ENCODE results near the gene POU2F1.
A peak's percentile ranks its signal among the peaks of the same experiment; 100 is the strongest.
"Not testable (repeated sequence)": the region's sequence is repeated elsewhere in the genome, so short reads cannot be mapped to it uniquely, and the experiment has no call there.

POU2F1 gene

GRCh38 chr1:167206166-167206835 lies 14.4 kb upstream of the POU2F1 start:
- DNase-seq: no peak

DNA sequence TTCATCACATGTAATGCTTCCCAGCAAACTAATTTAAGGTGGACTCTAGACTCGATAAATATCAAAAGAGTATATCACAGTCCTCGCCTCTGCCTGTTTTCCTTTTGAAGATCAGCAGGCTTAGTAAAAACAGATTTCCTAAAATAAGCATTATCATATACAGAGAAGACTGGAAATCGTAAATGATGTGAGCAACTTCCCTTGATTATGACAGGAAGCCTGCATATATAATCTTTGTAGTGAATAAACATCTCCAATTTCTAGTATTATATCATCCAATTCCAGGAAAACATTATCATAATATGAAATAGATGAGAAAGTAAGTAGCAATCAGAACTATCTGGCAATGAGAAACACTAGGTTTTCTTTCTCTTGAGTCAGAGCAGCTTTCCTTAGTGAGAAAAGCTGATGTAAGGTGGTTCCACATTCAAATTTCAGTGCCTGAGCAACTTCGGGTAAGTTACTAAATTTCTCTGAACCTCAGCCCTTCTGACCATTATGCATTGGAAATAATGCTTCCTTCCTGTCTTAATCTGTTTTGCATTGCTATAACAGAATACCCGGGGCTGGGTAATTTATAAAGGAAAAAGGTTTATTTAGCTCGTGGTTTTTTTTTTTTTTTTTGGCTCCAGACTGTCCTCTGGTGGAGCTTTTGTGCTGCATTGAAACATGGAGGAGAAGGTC lies 12.6 kb upstream of the POU2F1 start:
- no peak for DNase-seq

GRCh38 chr1:167208624-167208976 lies 12.1 kb upstream of the POU2F1 start:
- no peak for DNase-seq

DNA sequence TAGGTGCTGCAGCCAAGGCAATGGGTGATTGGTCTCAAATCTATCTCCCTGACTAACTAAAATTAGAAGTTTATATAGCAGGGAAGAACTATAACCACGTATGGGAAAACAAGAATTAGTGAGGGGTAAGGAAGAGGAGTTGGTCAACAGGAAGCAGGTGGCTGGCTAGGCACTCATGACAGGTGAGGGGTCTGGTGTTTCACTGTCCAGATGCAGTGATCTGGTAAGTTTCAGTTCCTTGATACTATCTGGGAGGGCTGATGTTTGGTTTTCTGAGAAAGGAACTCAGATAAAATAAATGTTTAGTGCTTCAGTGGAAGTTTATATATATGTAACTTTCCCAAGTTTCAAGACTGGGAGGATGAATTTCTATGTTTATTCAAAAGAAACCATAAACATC lies 11.6 kb upstream of the POU2F1 start:
- DNase-seq: no peak

DNA sequence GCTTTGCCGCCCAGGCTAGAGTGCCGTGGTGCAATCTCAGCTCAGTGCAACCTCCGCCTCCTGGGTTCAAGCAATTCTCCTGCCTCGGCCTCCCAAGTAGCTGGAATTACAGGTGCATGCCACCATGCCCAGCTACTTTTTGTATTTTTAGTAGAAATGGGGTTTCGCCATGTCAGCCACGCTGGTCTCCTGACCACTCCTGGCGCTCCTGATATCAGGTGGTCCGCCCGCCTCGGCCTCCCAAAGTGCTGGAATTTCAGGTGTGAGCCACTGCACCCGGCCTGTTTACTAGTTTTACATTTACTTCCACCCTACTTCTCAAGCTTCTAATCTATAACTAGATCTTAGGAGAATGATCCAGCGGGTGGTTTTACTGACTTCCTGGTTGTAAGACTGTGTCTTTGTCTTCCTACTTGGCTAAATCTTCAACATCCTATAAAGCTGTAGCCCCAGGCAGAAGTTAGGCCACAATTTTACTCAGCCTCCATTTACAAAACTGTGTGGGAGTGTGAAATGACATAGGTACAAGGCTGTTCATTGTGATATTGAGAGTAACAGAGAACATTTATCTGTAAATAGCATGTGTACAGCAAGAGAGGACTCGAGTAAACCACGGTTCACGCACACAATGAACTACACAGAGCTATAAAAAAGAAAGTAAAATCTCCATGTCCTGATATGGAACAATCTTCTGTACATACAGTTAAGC lies 9.6 kb upstream of the POU2F1 start:
- DNase-seq: no peak

DNA sequence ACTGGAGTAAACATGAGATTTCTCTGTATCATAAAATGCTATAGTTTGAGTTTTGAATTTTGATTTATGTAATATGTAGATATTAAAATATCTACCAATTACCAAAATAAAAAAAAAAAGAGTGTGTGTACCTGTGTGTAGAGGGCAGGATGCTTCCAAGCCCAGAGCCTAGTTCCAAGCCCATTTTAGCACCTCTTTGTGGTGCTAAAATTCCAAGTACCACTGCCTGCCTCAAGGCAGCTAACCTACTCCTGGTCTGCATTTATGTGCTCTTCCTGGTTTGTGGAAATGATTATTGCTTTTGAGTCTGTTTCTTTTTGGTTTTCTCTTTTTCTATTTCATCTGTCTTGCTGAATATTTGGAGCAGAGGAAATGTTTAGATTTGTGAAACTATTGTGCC lies 8.7 kb upstream of the POU2F1 start:
- no peak for DNase-seq

- no peak for DNase-seq
Observed at GRCh38 chr1:167216809-167217208, 3.9 kb upstream of the POU2F1 start.

DNA sequence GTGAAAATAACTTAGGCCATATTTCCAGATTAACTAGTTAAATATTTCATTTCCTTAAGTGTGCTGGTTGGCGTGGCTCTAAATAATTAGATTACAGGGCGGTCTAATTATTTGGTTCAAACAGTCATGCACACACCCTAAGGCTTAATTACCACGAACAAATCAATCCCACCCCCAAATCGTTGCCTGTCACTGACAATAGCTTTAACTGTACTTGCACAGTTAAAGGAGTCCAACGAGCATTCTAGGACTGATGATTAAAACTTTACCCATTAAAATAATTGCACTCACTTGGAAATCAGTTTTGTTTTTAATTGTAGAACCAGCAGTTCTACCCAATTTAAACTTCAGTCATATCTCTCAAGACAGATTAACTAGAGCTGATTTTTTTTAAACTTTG lies 1.5 kb upstream of the POU2F1 start:
- DNase-seq: no peak

- peak; percentile 94 for DNase-seq
Observed at GRCh38 chr1:167219646-167220536, 795 bp upstream of the POU2F1 start.

DNA sequence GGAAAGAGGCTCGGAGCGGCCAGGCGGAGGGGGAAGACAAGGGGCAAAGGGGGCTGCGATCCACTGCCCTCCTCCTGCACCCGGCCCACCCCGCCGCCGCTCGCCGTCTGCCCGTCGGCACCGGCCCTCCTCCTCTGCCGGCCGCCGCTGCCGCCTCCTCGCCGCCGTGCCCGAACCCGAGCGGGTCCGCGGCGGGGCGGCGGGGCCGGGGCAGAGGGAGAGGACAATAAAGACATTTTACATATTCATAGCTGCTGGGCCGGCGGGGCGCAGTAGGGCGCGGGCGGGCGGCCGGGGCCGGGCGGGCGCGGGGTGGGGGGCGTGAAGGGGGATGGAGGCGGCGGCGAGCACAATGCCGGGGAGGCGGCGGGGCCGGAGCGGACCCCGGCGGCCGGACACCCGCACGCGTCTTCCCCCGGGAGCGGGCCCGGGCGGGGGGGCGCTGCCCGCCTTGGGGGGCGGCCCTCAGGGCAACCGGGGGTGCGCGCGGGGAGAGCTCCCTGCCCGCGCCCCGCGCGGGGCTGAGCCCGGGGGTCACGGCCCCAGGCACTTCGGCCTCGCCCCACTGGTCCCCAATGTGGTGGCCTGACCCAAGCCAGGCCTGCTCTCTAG lies 546 bp downstream of the POU2F1 start:
- no peak for DNase-seq

DNA sequence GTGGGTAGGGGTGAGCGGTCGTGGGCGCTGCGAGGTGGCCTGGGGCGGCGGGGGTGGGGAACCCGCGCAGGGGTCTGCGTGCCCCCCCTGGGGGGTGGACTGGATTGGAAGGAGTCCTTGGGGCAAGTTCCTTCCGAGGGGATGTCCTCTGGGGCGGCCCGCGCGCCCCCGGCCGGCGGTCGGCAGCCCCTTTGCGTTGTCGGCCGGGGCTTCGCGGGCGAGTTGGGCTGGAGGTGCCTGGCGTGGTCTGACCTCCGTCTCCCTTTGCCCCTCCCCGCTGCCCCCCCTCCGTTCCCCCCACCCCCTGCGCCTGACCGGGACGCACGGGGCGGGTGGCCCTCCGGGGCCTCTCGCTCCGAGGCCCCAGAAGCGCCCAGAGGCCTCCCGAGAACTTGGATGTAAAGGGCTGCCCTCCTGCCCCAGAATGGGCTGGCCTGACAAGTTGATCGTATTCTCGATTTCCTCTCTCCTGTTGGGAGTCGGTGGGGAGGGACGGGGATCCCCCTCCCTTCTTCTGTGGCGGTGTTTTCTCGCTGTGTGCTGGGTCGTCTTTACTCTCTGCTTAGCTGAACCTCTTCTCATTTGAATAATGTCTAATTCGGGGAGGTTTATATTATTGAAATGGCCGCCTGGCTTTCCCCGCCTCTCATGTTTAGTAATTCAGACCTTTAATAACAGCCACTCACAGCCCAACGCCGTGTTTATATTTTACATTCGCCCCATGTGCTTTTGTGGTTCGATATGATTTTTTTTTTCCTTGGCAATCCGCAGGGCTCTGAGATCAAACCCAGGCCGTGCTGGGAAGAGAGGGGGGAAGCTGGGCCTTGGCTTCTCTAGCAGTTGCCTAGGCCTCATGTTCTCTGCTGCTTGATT lies 1.3 kb downstream of the POU2F1 start:
- peak; percentile 65 for DNase-seq

GRCh38 chr1:167223144-167224103 lies 2.7 kb downstream of the POU2F1 start:
- DNase-seq: no peak

DNA sequence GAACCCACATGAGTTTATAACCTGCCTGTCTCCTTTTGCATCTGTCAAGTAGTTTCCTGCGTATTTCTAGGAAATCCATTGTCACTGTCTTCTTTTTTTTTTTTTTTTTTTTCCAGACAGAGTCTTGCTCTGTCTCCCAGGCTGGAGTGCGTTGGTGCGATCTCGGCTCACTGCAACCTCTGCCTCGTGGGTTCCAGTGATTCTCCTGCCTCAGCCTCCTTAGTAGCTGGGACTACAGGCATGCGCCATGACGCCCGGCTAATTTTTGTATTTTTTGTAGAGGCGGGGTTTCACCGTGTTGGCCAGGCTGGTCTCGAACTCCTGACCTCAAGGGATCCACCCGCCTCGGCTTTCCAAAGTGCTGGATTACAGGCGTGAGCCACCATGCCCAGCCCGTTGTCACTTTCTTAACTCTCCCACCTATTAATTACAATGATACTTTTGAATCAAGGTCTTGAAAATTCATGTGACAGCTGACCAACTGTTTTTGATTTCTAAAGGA lies 4.1 kb downstream of the POU2F1 start:
- not testable (repeated sequence) for DNase-seq

- DNase-seq: no peak
Observed at GRCh38 chr1:167225920-167226319, 5.2 kb downstream of the POU2F1 start.

- DNase-seq: no peak
Observed at GRCh38 chr1:167227934-167228378, 7.3 kb downstream of the POU2F1 start.

- DNase-seq: no peak
Observed at GRCh38 chr1:167229719-167230385, 9.2 kb downstream of the POU2F1 start.

- DNase-seq: no peak
Observed at GRCh38 chr1:167230437-167230836, 9.8 kb downstream of the POU2F1 start.

GRCh38 chr1:167231873-167232450 lies 11.3 kb downstream of the POU2F1 start:
- DNase-seq: no peak

GRCh38 chr1:167232801-167233200 lies 12.1 kb downstream of the POU2F1 start:
- DNase-seq: no peak
